ENCODE measurements around the gene ITGB1BP1. TPM values are rescaled to one million over a fixed set of nuclear protein-coding genes. Genes with fewer than 3 reads are reported as not detected.

Gene ITGB1BP1
- total and polyA plus RNA-seq, 9 of the 15 experiments (the other 6 are each of a cell fraction or from before 2014, with no cell fraction given) = 37.8 to 95.3 (median 50.4) TPM

GRCh38 chr2:9423922-9424272 is 569 bp upstream of the ITGB1BP1 start (continued):
- TF ChIP-seq NKRF (IDR thresholded peaks at IDR 0.05; ENCODE audit: borderline replicate concordance) (peak; percentile 45; the same call in 1 of the 2 replicates), FOXK1 (CRISPR knock-in tag; IDR thresholded peaks at IDR 0.05; ENCODE audit: borderline replicate concordance) (0 out of 2 replicates have a peak, but pooled peaks have one; percentile 64), JUN (IDR thresholded peaks at IDR 0.05; ENCODE audit: borderline replicate concordance, low read depth, low read length) (no peak), JUN (CRISPR knock-in tag; IDR thresholded peaks at IDR 0.05; ENCODE audit: borderline replicate concordance) (0 out of 2 replicates have a peak, but pooled peaks have one; percentile 11), BRF2 (IDR thresholded peaks at IDR 0.05; ENCODE audit: borderline replicate concordance, insufficient read depth, insufficient read length) (no peak), RBBP5 (IDR thresholded peaks at IDR 0.05; ENCODE audit: borderline replicate concordance, insufficient read depth, low read length, poor library complexity, severe bottlenecking) (peak; percentile 32), MXI1 (IDR thresholded peaks at IDR 0.05; ENCODE audit: low read depth, low read length) (no peak), EP300 (IDR thresholded peaks at IDR 0.05; ENCODE audit: low read length) (no peak), E2F1 (CRISPR knock-in tag; IDR thresholded peaks at IDR 0.05) (no peak)
